HL-60 (cell line): ENCODE results near the gene PDK2.

Source experiments
- GABPA ChIP-seq: IDR thresholded peaks from 2 replicates; pipeline ENCODE4 v1.6.1; 2012; ENCODE audit warnings: low read depth
- POLR2AphosphoS5 ChIP-seq: IDR thresholded peaks from 2 replicates; pipeline ENCODE4 v1.6.1; 2012; ENCODE audit warnings: low read depth
- TF ChIP-seq, protein P1 (sequence below): IDR thresholded peaks from one replicate; pipeline ENCODE4 v1.5.1; 2011; ENCODE audit warnings: low read length, control low read depth, inconsistent platforms; ENCODE audit not compliant: insufficient read depth
- TF ChIP-seq, protein P2 (sequence below): IDR thresholded peaks from 2 replicates; pipeline ENCODE4 v1.6.1; 2012; ENCODE audit warnings: low read depth; ENCODE audit not compliant: insufficient replicate concordance

DNA sequence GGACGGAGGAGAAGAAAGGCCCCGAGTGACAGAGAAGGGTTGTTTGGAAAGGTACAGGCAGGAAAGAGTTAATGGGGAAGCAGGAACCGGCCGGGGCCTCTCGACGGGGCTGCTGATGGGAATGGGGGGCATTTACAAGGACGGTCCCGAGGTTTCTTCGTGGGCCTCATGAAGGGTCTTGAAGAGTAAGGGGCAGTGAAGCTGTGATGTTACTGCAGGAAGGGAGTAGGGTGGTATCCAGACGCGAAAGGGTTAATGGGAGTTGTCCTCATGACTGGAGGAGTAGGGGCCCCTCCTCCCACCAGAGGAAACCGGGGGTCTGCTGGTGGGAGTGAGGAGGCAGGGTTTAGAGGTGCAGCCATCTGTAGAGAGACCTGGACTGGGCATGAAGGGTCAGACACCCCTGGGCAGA lies 481 bp downstream of the PDK2 start:
- TF ChIP-seq, protein P1, sequence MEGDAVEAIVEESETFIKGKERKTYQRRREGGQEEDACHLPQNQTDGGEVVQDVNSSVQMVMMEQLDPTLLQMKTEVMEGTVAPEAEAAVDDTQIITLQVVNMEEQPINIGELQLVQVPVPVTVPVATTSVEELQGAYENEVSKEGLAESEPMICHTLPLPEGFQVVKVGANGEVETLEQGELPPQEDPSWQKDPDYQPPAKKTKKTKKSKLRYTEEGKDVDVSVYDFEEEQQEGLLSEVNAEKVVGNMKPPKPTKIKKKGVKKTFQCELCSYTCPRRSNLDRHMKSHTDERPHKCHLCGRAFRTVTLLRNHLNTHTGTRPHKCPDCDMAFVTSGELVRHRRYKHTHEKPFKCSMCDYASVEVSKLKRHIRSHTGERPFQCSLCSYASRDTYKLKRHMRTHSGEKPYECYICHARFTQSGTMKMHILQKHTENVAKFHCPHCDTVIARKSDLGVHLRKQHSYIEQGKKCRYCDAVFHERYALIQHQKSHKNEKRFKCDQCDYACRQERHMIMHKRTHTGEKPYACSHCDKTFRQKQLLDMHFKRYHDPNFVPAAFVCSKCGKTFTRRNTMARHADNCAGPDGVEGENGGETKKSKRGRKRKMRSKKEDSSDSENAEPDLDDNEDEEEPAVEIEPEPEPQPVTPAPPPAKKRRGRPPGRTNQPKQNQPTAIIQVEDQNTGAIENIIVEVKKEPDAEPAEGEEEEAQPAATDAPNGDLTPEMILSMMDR: no peak
- no peak for TF ChIP-seq POLR2AphosphoS5
- TF ChIP-seq GABPA: no peak
- TF ChIP-seq, protein P2, sequence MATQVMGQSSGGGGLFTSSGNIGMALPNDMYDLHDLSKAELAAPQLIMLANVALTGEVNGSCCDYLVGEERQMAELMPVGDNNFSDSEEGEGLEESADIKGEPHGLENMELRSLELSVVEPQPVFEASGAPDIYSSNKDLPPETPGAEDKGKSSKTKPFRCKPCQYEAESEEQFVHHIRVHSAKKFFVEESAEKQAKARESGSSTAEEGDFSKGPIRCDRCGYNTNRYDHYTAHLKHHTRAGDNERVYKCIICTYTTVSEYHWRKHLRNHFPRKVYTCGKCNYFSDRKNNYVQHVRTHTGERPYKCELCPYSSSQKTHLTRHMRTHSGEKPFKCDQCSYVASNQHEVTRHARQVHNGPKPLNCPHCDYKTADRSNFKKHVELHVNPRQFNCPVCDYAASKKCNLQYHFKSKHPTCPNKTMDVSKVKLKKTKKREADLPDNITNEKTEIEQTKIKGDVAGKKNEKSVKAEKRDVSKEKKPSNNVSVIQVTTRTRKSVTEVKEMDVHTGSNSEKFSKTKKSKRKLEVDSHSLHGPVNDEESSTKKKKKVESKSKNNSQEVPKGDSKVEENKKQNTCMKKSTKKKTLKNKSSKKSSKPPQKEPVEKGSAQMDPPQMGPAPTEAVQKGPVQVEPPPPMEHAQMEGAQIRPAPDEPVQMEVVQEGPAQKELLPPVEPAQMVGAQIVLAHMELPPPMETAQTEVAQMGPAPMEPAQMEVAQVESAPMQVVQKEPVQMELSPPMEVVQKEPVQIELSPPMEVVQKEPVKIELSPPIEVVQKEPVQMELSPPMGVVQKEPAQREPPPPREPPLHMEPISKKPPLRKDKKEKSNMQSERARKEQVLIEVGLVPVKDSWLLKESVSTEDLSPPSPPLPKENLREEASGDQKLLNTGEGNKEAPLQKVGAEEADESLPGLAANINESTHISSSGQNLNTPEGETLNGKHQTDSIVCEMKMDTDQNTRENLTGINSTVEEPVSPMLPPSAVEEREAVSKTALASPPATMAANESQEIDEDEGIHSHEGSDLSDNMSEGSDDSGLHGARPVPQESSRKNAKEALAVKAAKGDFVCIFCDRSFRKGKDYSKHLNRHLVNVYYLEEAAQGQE: no peak
